Liver (tissue), 3 donors: ENCODE data around the gene ASPHD1.
"Not testable (repeated sequence)": the region's sequence is repeated elsewhere in the genome, so short reads cannot be mapped to it uniquely, and the experiment has no call there.

Experiments
- CTCF ChIP-seq: fragments of 150-350 bp; IDR thresholded peaks from 2 replicates; pipeline ENCODE4 v1.5.1; 2017; ENCODE audit warnings: improper control_type of control experiment, low read depth, low read length; ENCODE audit not compliant: missing input control
- GABPA ChIP-seq, 2 donors: IDR thresholded peaks in 1 of 2; conservative IDR thresholded peaks in 1 of 2; 2 replicates each; pipeline ENCODE4 v1.6.1; 2016; ENCODE audit warnings: antibody characterized with exemption in 2 of 2, mild to moderate bottlenecking in 1 of 2, moderate library complexity in 1 of 2
- MAX ChIP-seq: IDR thresholded peaks from 2 replicates; pipeline ENCODE4 v1.6.1; 2016; ENCODE audit warnings: antibody characterized with exemption
- REST ChIP-seq: IDR thresholded peaks from 2 replicates; pipeline ENCODE4 v1.6.1; 2016; ENCODE audit warnings: antibody characterized with exemption, mild to moderate bottlenecking
- TAF1 ChIP-seq: conservative IDR thresholded peaks from 2 replicates; pipeline ENCODE4 v1.6.1; 2016; ENCODE audit warnings: antibody characterized with exemption, mild to moderate bottlenecking
- YY1 ChIP-seq: IDR thresholded peaks from 2 replicates; pipeline ENCODE4 v1.6.1; 2016; ENCODE audit warnings: antibody characterized with exemption, mild to moderate bottlenecking
- donor health status: healthy.
- donor health status: healthy.

- not testable (repeated sequence) for TF ChIP-seq CTCF; REST; MAX; YY1; GABPA (IDR thresholded peaks at IDR 0.05 in 1 of 2, conservative IDR thresholded peaks at IDR 0.05 in 1 of 2); TAF1
These were observed 31.2 kb upstream of the ASPHD1 start for GRCh38 chr16:29869067-29869466.
